Caco-2 (cell line): Measurements from ENCODE around the gene ZMYM4. TPM values are rescaled to one million over a fixed set of nuclear protein-coding genes. Genes with fewer than 3 reads are reported as not detected.

Experiments used
- BruUV-seq: library from RNA; stranded (reverse); fragments of 400-500 nt; replicated peaks from 2 replicates; lab custom pipeline; 2021; lab: Mats Ljungman, UMichigan
- CTCF ChIA-PET: fragments of 300-600 bp; sonication (Branson Sonifier 250); formaldehyde crosslinking; loops from one replicate; lab custom pipeline; 2022; ENCODE audit warnings: antibody characterized with exemption; lab: Charles Lee
- POLR2A ChIA-PET: fragments of 300-600 bp; sonication (Branson Sonifier 250); formaldehyde crosslinking; loops from one replicate; lab custom pipeline; 2022; ENCODE audit warnings: antibody characterized with exemption; lab: Charles Lee
- DNase-seq, 2 experiments: peaks; one replicate each; pipeline versions ENCODE4 v3.0.0 to v3.0.0-alpha.2; 2020 to 2022
- H3K27me3 ChIP-seq: replicated peaks from 2 replicates; pipeline ENCODE4 v1.6.0; 2011; ENCODE audit warnings: low read length; ENCODE audit not compliant: control insufficient read depth, insufficient read depth
- H3K36me3 ChIP-seq: 2 replicates; pipeline ENCODE4 v1.5.1; 2011; ENCODE audit warnings: low read length; ENCODE audit not compliant: control insufficient read depth, insufficient read depth
- H3K4me1 ChIP-seq: fragments of 250-450 bp; sonication (Bioruptor Pico); 2 replicates; pipeline ENCODE4 v1.5.1; 2020; ENCODE audit warnings: mild to moderate bottlenecking
- H3K4me3 ChIP-seq: 2 replicates; pipeline ENCODE4 v1.5.1; 2011; ENCODE audit warnings: low read depth, mild to moderate bottlenecking, control low read depth, low read length
- H3K9me3 ChIP-seq: fragments of 250-450 bp; sonication (Bioruptor Pico); 2 replicates; pipeline ENCODE4 v1.5.1; 2020; ENCODE audit warnings: mild to moderate bottlenecking, moderate library complexity
- H3K27ac Mint-ChIP-seq: one replicate; pipeline ENCODE4 v1.8.0; 2022; ENCODE audit warnings: mixed read lengths; ENCODE audit not compliant: unreplicated experiment
- H3K27me3 Mint-ChIP-seq: one replicate; pipeline ENCODE4 v1.8.0; 2022; ENCODE audit warnings: mixed read lengths; ENCODE audit not compliant: insufficient read depth, unreplicated experiment
- H3K36me3 Mint-ChIP-seq: one replicate; pipeline ENCODE4 v1.8.0; 2022; ENCODE audit warnings: mild to moderate bottlenecking, mixed read lengths; ENCODE audit not compliant: insufficient read depth, unreplicated experiment
- H3K4me1 Mint-ChIP-seq: one replicate; pipeline ENCODE4 v1.8.0; 2022; ENCODE audit warnings: low read depth, mixed read lengths; ENCODE audit not compliant: unreplicated experiment
- H3K4me3 Mint-ChIP-seq: one replicate; pipeline ENCODE4 v1.8.0; 2022; ENCODE audit warnings: mild to moderate bottlenecking, moderate library complexity, mixed read lengths; ENCODE audit not compliant: unreplicated experiment
- H3K9me3 Mint-ChIP-seq: one replicate; pipeline ENCODE4 v1.8.0; 2022; ENCODE audit warnings: mixed read lengths; ENCODE audit not compliant: unreplicated experiment
- CTCF ChIP-seq, 2 experiments: fragments of 200-600 bp in 1 of 2; IDR thresholded peaks; 1 replicate in 1 of 2; 2 replicates in 1 of 2; pipeline versions ENCODE4 v1.5.1 to v1.8.0; 2011 to 2022; ENCODE audit warnings: antibody characterized with exemption in 1 of 2, control low read depth in 1 of 2, inconsistent platforms in 1 of 2, low read depth in 1 of 2, low read length in 1 of 2, mild to moderate bottlenecking in 1 of 2, moderate library complexity in 1 of 2; ENCODE audit not compliant: insufficient read depth in 1 of 2, severe bottlenecking in 1 of 2, unreplicated experiment in 1 of 2
- intact Hi-C: fragments of 100-400 bp; cut with micrococcal nuclease; formaldehyde crosslinking; loops from one replicate; pipeline ENCODE4 v1.10.0; 2022; ENCODE audit not compliant: unreplicated experiment
- total RNA-seq: library from RNA; stranded (reverse); gene quantifications from 2 replicates; pipeline ENCODE4 v1.2.3, GENCODE V29; 2022

Gene ZMYM4
- total RNA-seq, 1 experiment from 2014 or later = 26.5 TPM

GRCh38 chr1:35297886-35298285, 29.4 kb downstream of the ZMYM4 start:
- no peak for DNase-seq
- no peaks in the 10 kb centered on the region for H3K27me3 Mint-ChIP-seq
- H3K4me3 Mint-ChIP-seq = no peak overlapping the region
- intact Hi-C loops = loop anchor here (1.0 kb wide), 1 partner anchor 96 kb away; no protein-coding TSS in a partner anchor
- BruUV-seq = no TSS peak
- H3K27ac Mint-ChIP-seq = no peak overlapping the region
- Histone ChIP-seq H3K4me3 (no peak overlapping the region), H3K36me3 (no peaks in the 10 kb centered on the region), H3K9me3 (no peaks in the 10 kb centered on the region), H3K27me3 (no peaks in the 10 kb centered on the region), H3K4me1 (no peaks in the 10 kb centered on the region)
- CTCF ChIA-PET = no interaction called here
- TF ChIP-seq CTCF (IDR thresholded peaks at IDR 0.05; ENCODE audit: insufficient read depth in 1 of 2, low read depth in 1 of 2, low read length in 1 of 2, severe bottlenecking in 1 of 2, unreplicated experiment in 1 of 2) = no peak
- peaks cover 6% of the 10 kb centered on the region for H3K4me1 Mint-ChIP-seq
- H3K36me3 Mint-ChIP-seq = peaks cover 13% of the 10 kb centered on the region
- POLR2A ChIA-PET = no interaction called here
- H3K9me3 Mint-ChIP-seq = no peaks in the 10 kb centered on the region

- no TSS peak for BruUV-seq
- Histone ChIP-seq H3K36me3 (no peaks in the 10 kb centered on the region), H3K4me1 (no peaks in the 10 kb centered on the region), H3K9me3 (no peaks in the 10 kb centered on the region), H3K4me3 (no peak overlapping the region), H3K27me3 (no peaks in the 10 kb centered on the region)
- Mint-ChIP-seq H3K4me3 (no peak overlapping the region), H3K9me3 (no peaks in the 10 kb centered on the region), H3K4me1 (peaks cover 6% of the 10 kb centered on the region), H3K27me3 (no peaks in the 10 kb centered on the region), H3K36me3 (peaks cover 13% of the 10 kb centered on the region), H3K27ac (no peak overlapping the region)
- DNase-seq = peak in 1 of 2 experiments; percentile 14
- ChIA-PET POLR2A (no interaction called here), CTCF (no interaction called here)
- TF ChIP-seq CTCF (IDR thresholded peaks at IDR 0.05; ENCODE audit: insufficient read depth in 1 of 2, low read depth in 1 of 2, low read length in 1 of 2, severe bottlenecking in 1 of 2, unreplicated experiment in 1 of 2) = peak in 1 of 2 experiments; percentile 19
- intact Hi-C loops = loop anchor here (1.0 kb wide), 1 partner anchor 96 kb away; no protein-coding TSS in a partner anchor
Measured at GRCh38 chr1:35298464-35298863, 30.0 kb downstream of the ZMYM4 start.

GRCh38 chr1:35300376-35300775, 31.9 kb downstream of the ZMYM4 start:
- no peak overlapping the region for H3K27ac Mint-ChIP-seq
- CTCF ChIA-PET = no interaction called here
- no peak for DNase-seq
- Histone ChIP-seq H3K4me3 (no peak overlapping the region), H3K9me3 (no peaks in the 10 kb centered on the region), H3K27me3 (no peaks in the 10 kb centered on the region), H3K36me3 (no peaks in the 10 kb centered on the region), H3K4me1 (no peaks in the 10 kb centered on the region)
- H3K4me1 Mint-ChIP-seq = peaks cover under 1% of the 10 kb centered on the region
- no peaks in the 10 kb centered on the region for H3K9me3 Mint-ChIP-seq
- intact Hi-C loops = no loop called here
- no TSS peak for BruUV-seq
- peaks cover 13% of the 10 kb centered on the region for H3K36me3 Mint-ChIP-seq
- POLR2A ChIA-PET = interaction anchor here (0.8 kb wide), 1 partner anchor 107 kb away, joined by 3 read pairs; the partner anchor contains the start of gene SFPQ
- no peak overlapping the region for H3K4me3 Mint-ChIP-seq
- H3K27me3 Mint-ChIP-seq = no peaks in the 10 kb centered on the region
- TF ChIP-seq CTCF (IDR thresholded peaks at IDR 0.05; ENCODE audit: insufficient read depth in 1 of 2, low read depth in 1 of 2, low read length in 1 of 2, severe bottlenecking in 1 of 2, unreplicated experiment in 1 of 2) = no peak
